BLaER1 (cell line): ENCODE results near the gene ALDH4A1.

ENCODE experiments used
- H3K27ac ChIP-seq: shearing (Covaris generic); formaldehyde crosslinking; 2 replicates; pipeline ENCODE4 v1.8.1; 2022
- H3K27me3 ChIP-seq: shearing (Covaris generic); formaldehyde crosslinking; 2 replicates; pipeline ENCODE4 v1.8.1; 2022
- H3K36me3 ChIP-seq: shearing (Covaris generic); formaldehyde crosslinking; 2 replicates; pipeline ENCODE4 v1.8.1; 2022
- H3K4me1 ChIP-seq: shearing (Covaris generic); formaldehyde crosslinking; 2 replicates; pipeline ENCODE4 v1.8.1; 2022
- H3K4me2 ChIP-seq: shearing (Covaris generic); formaldehyde crosslinking; 2 replicates; pipeline ENCODE4 v1.8.1; 2022
- H3K4me3 ChIP-seq: shearing (Covaris generic); formaldehyde crosslinking; 2 replicates; pipeline ENCODE4 v1.8.1; 2022
- H3K9ac ChIP-seq: shearing (Covaris generic); formaldehyde crosslinking; 2 replicates; pipeline ENCODE4 v1.8.1; 2022
- H3K9me3 ChIP-seq: shearing (Covaris generic); formaldehyde crosslinking; 2 replicates; pipeline ENCODE4 v1.8.1; 2022
- H4K20me1 ChIP-seq: shearing (Covaris generic); formaldehyde crosslinking; 2 replicates; pipeline ENCODE4 v1.8.1; 2022
- Cebpa-rat ChIP-seq: shearing (Covaris generic); IDR thresholded peaks from 2 replicates; pipeline ENCODE4 v1.8.1; 2022

Gene ALDH4A1

GRCh38 chr1:18924221-18924691 lies 21.9 kb upstream of the ALDH4A1 start:
- H3K27ac ChIP-seq = peak overlapping the region; percentile 2; the same call in 1 of the 2 replicates
- H3K9me3 ChIP-seq = no peaks in the 10 kb centered on the region
- no peak for TF ChIP-seq Cebpa-rat
- H3K9ac ChIP-seq = no peak overlapping the region
- peaks cover 75% of the 10 kb centered on the region for H3K4me1 ChIP-seq
- H3K27me3 ChIP-seq = no peaks in the 10 kb centered on the region
- peaks cover 18% of the 10 kb centered on the region for H3K36me3 ChIP-seq
- peak overlapping the region; percentile 74 for H3K4me2 ChIP-seq
- H3K4me3 ChIP-seq = no peak overlapping the region; the same call in 1 of the 2 replicates
- H4K20me1 ChIP-seq = peaks cover 76% of the 10 kb centered on the region

- no peak overlapping the region; the same call in 1 of the 2 replicates for H3K9ac ChIP-seq
- H3K27me3 ChIP-seq = no peaks in the 10 kb centered on the region
- no peak overlapping the region for H3K4me3 ChIP-seq
- H3K9me3 ChIP-seq = no peaks in the 10 kb centered on the region
- H3K4me1 ChIP-seq = peaks cover 70% of the 10 kb centered on the region
- peak overlapping the region; percentile 74 for H3K4me2 ChIP-seq
- peaks cover 72% of the 10 kb centered on the region for H4K20me1 ChIP-seq
- no peak for TF ChIP-seq Cebpa-rat
- no peak overlapping the region for H3K27ac ChIP-seq
- H3K36me3 ChIP-seq = peaks cover 21% of the 10 kb centered on the region
Measured at GRCh38 chr1:18923756-18924211, 21.4 kb upstream of the ALDH4A1 start.

- H3K4me3 ChIP-seq = no peak overlapping the region
- no peaks in the 10 kb centered on the region for H3K9me3 ChIP-seq
- peaks cover 63% of the 10 kb centered on the region for H3K4me1 ChIP-seq
- TF ChIP-seq Cebpa-rat = no peak
- peak overlapping the region; percentile 74 for H3K4me2 ChIP-seq
- peaks cover 67% of the 10 kb centered on the region for H4K20me1 ChIP-seq
- peak overlapping the region; percentile 67 for H3K27ac ChIP-seq
- H3K9ac ChIP-seq = peak overlapping the region; percentile 60
- H3K27me3 ChIP-seq = no peaks in the 10 kb centered on the region
- peaks cover 26% of the 10 kb centered on the region for H3K36me3 ChIP-seq
Measured at GRCh38 chr1:18922848-18923755, 20.7 kb upstream of the ALDH4A1 start.

GRCh38 chr1:18922319-18922726 lies 20.0 kb upstream of the ALDH4A1 start:
- peak overlapping the region; percentile 67 for H3K27ac ChIP-seq

GRCh38 chr1:18921516-18922251 lies 19.3 kb upstream of the ALDH4A1 start:
- Histone ChIP-seq H3K9ac (peak overlapping the region; percentile 60; the same call in 1 of the 2 replicates), H3K4me1 (peaks cover 49% of the 10 kb centered on the region), H3K9me3 (no peaks in the 10 kb centered on the region), H3K27ac (peak overlapping the region; percentile 67; the same call in 1 of the 2 replicates), H3K36me3 (peaks cover 40% of the 10 kb centered on the region), H3K4me2 (peak overlapping the region; percentile 74), H3K27me3 (no peaks in the 10 kb centered on the region), H4K20me1 (peaks cover 67% of the 10 kb centered on the region), H3K4me3 (no peak overlapping the region)
- TF ChIP-seq Cebpa-rat = no peak

More at GRCh38 chr1:18922319-18922726, 20.0 kb upstream of the ALDH4A1 start:
- peak overlapping the region; percentile 74 for H3K4me2 ChIP-seq
- peaks cover 34% of the 10 kb centered on the region for H3K36me3 ChIP-seq
- no peaks in the 10 kb centered on the region for H3K27me3 ChIP-seq
- peak overlapping the region; percentile 60 for H3K9ac ChIP-seq
- no peaks in the 10 kb centered on the region for H3K9me3 ChIP-seq
- peaks cover 67% of the 10 kb centered on the region for H4K20me1 ChIP-seq
- no peak overlapping the region for H3K4me3 ChIP-seq
- peaks cover 56% of the 10 kb centered on the region for H3K4me1 ChIP-seq
- TF ChIP-seq Cebpa-rat = no peak

- Histone ChIP-seq H3K9me3 (no peaks in the 10 kb centered on the region), H3K27ac (no peak overlapping the region), H4K20me1 (peaks cover 67% of the 10 kb centered on the region), H3K4me3 (no peak overlapping the region), H3K27me3 (no peaks in the 10 kb centered on the region), H3K4me2 (no peak overlapping the region), H3K36me3 (peaks cover 48% of the 10 kb centered on the region), H3K9ac (no peak overlapping the region), H3K4me1 (peaks cover 42% of the 10 kb centered on the region)
- no peak for TF ChIP-seq Cebpa-rat
Measured at GRCh38 chr1:18920931-18921330, 18.6 kb upstream of the ALDH4A1 start.

- no peak overlapping the region for H3K4me3 ChIP-seq
- no peak for TF ChIP-seq Cebpa-rat
- no peaks in the 10 kb centered on the region for H3K9me3 ChIP-seq
- H3K36me3 ChIP-seq = peaks cover 58% of the 10 kb centered on the region
- peaks cover 38% of the 10 kb centered on the region for H3K4me1 ChIP-seq
- H3K4me2 ChIP-seq = no peak overlapping the region
- no peaks in the 10 kb centered on the region for H3K27me3 ChIP-seq
- H3K27ac ChIP-seq = no peak overlapping the region
- peaks cover 61% of the 10 kb centered on the region for H4K20me1 ChIP-seq
- peak overlapping the region; percentile 41; the same call in 1 of the 2 replicates for H3K9ac ChIP-seq
Measured at GRCh38 chr1:18919956-18920355, 17.6 kb upstream of the ALDH4A1 start.

GRCh38 chr1:18919197-18919905 lies 17.0 kb upstream of the ALDH4A1 start:
- no peaks in the 10 kb centered on the region for H3K27me3 ChIP-seq
- H4K20me1 ChIP-seq = peaks cover 55% of the 10 kb centered on the region
- TF ChIP-seq Cebpa-rat = no peak
- peaks cover 36% of the 10 kb centered on the region for H3K4me1 ChIP-seq
- no peak overlapping the region for H3K27ac ChIP-seq
- H3K4me2 ChIP-seq = no peak overlapping the region
- H3K4me3 ChIP-seq = no peak overlapping the region
- peak overlapping the region; percentile 41; the same call in 1 of the 2 replicates for H3K9ac ChIP-seq
- H3K9me3 ChIP-seq = no peaks in the 10 kb centered on the region
- peaks cover 60% of the 10 kb centered on the region for H3K36me3 ChIP-seq

GRCh38 chr1:18918417-18918816 lies 16.1 kb upstream of the ALDH4A1 start:
- H3K27me3 ChIP-seq = no peaks in the 10 kb centered on the region
- H3K4me3 ChIP-seq = no peak overlapping the region

More at GRCh38 chr1:18918417-18918816, 16.1 kb upstream of the ALDH4A1 start:
- Histone ChIP-seq H3K4me2 (no peak overlapping the region), H3K36me3 (peaks cover 60% of the 10 kb centered on the region), H4K20me1 (peaks cover 46% of the 10 kb centered on the region), H3K9me3 (no peaks in the 10 kb centered on the region), H3K27ac (no peak overlapping the region), H3K4me1 (peaks cover 36% of the 10 kb centered on the region), H3K9ac (no peak overlapping the region)
- no peak for TF ChIP-seq Cebpa-rat
